AG10803 (cell line): ENCODE results near the gene SLC4A1AP.

ENCODE experiments used
- DNase-seq: peaks from one replicate; pipeline ENCODE4 v3.0.0; 2010; ENCODE audit warnings: low read depth
- H3K4me3 ChIP-seq: 2 replicates; pipeline ENCODE4 v1.5.1; 2011; ENCODE audit warnings: mild to moderate bottlenecking, low read length, control low read depth
- TF ChIP-seq, protein P1 (sequence below): conservative IDR thresholded peaks from 2 replicates; pipeline ENCODE4 v1.5.1; 2011; ENCODE audit warnings: mild to moderate bottlenecking, low read length, control low read depth, inconsistent platforms

Gene SLC4A1AP

DNA sequence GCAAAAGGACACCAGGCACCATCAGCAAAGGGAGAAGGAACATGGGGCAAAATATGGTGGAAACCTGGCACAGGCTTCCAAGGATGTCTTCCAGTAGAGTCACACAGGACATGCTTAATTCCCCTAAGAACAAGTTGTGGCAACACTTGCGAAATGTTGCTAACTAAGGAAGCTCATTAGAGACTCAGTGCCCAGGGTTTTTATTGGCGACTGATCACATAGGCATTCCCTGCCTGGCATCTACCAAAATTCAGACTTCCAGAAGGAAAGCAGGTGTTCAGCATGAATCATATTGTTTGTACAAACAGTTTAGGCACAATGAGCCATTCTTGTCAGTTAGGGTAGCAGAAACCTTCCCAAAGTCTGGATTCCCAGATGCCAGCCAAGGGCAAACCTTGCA, 25.7 kb downstream of the SLC4A1AP start:
- TF ChIP-seq, protein P1, sequence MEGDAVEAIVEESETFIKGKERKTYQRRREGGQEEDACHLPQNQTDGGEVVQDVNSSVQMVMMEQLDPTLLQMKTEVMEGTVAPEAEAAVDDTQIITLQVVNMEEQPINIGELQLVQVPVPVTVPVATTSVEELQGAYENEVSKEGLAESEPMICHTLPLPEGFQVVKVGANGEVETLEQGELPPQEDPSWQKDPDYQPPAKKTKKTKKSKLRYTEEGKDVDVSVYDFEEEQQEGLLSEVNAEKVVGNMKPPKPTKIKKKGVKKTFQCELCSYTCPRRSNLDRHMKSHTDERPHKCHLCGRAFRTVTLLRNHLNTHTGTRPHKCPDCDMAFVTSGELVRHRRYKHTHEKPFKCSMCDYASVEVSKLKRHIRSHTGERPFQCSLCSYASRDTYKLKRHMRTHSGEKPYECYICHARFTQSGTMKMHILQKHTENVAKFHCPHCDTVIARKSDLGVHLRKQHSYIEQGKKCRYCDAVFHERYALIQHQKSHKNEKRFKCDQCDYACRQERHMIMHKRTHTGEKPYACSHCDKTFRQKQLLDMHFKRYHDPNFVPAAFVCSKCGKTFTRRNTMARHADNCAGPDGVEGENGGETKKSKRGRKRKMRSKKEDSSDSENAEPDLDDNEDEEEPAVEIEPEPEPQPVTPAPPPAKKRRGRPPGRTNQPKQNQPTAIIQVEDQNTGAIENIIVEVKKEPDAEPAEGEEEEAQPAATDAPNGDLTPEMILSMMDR: no peak
- no peak overlapping the region for H3K4me3 ChIP-seq
- DNase-seq: peak; percentile 53

DNA sequence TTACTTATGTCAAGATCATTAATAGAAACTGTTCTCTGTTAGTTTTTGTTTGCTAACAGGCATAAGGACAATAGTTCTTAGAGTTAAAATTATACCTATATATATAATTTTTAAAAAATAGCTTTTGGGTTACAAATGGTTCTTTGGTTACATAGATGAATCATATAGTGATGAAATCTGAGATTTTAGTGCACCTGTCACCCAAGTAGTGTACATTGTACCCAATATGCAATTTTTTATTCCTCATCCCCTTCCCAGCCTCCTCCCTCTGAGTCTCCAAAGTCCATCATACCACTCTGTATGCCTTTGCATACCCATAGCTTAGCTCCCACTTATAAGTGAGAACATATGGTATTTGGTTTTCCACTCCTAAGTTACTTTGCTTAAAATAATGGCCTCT, 26.4 kb downstream of the SLC4A1AP start:
- H3K4me3 ChIP-seq: no peak overlapping the region
- TF ChIP-seq, protein P1: no peak
- no peak for DNase-seq

DNA sequence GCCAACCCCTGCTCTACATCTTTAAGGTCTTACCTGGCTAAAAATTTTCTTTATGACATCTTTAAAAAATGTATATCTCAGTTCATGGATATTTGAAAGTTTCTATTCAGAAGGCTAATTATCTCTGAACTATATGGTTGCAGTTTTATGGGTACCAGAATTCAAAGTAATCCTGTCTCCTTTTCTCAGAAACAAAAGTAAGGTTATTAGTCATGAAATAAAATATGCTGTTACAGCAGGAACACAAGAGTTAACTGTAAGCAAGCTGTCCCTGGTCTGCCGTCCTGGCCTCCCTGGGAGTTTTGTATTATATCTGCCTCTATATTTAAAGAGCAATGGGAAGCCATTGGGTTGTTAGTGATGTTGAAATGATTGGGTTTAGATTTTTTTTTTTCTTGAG, 34.0 kb downstream of the SLC4A1AP start:
- H3K4me3 ChIP-seq: no peak overlapping the region
- TF ChIP-seq, protein P1: no peak
- DNase-seq: no peak

DNA sequence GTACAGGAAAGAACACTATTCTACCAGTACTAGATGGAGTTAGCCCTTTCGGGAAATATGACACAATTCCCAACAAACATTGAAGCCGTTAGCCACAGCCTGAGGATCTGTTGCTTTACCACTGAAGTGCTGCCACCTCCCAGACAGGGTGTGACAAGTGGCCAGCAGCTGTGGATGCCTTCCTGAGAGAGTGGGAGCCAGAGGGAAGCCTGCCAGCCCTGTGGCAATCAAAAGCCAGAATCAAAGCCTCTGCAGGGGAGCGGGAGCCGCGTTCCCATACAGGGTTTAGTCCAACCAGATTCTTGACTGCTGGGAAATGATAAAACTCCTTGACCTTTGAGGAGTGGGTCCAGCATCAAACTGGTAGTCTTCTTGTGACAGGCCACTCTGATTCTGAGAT, 38.0 kb downstream of the SLC4A1AP start:
- no peak overlapping the region for H3K4me3 ChIP-seq
- TF ChIP-seq, protein P1: no peak
- DNase-seq: peak; percentile 78

DNA sequence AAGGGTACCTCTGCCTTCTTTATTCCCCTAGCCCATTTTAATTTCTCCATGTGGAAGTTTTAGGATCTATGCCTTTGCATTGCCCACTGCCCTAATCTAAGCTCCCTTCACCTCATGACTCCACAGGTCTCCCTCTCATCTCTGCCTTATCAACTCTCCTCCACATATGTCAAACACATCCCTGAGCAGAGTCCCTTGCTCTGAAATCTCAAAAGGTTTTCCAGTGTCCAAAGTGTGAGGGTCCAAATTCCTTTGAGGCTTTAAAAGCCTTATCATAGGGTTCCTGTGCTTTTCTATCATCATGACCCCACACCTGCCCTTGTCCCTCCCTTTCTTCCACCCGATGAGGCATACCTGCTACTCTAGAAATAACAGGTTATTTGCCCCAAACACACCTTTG, 38.6 kb downstream of the SLC4A1AP start:
- no peak overlapping the region for H3K4me3 ChIP-seq
- no peak for DNase-seq
- TF ChIP-seq, protein P1: no peak

DNA sequence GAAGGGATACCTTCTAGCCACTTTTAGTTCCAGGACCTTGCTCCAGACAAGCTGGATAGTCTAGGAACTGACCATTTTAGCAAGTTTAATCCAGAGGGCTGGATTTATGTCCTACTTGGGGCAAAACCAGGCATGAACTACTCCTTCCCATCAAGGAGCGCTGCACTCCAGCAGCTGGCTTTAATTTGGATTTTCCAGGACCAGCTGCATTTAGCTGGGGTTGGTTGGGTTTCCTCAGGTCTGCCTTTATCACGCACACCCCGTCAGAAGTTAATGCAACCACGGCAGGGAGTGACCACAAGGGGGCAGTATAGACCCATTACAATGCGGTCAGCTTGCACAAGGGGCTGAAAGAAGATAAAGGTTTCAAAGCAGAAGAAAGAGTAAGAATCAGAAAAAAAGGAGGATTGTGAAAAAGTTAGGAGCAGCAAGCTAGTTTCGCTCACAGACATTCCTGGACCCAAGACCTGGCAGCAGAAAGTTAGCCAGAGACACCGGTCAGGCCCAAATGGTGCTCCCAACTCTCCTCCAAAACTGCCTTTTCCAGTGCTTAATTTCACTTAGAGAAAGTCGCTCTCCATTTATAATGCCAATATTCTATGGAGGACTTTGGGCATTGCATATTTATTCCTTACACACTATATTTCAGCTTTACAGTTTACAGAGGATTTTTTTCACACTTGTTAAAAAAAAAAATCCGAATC, 40.1 kb downstream of the SLC4A1AP start:
- TF ChIP-seq, protein P1: peak; percentile 93
- H3K4me3 ChIP-seq: no peak overlapping the region
- DNase-seq: peak; percentile 97

DNA sequence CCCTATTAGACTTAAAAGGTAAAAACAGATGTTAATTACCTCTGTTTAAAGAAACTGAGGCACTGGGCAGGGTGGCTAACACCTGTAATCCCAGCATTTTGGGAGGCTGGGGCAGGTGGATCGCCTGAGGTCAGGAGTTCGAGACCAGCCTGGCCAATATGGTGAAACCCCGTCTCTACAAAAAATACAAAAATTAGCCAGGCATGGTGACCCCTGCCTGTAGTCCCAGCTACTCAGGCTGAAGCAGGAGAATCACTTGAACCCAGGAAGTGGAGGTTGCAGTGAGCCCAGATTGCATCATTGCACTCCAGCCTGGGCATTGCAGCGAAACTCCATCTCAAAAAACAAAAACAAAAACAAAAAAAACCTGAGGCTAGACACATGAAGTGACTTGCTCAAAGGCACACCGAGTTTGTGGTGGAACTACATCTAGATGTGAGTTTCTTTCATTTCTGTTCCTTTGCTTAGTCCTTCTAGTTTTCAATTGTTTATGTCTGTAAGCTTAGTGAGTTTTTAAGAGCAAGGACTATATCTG, 40.7 kb downstream of the SLC4A1AP start:
- TF ChIP-seq, protein P1: no peak
- no peak for DNase-seq

More for the DNA sequence above, 40.7 kb downstream of the SLC4A1AP start:
- H3K4me3 ChIP-seq: no peak overlapping the region
